PC-3 (cell line): ENCODE results near the gene DDX54. TPM values are rescaled to one million over a fixed set of nuclear protein-coding genes. Genes with fewer than 3 reads are reported as not detected.
A peak's percentile ranks its signal among the peaks of the same experiment; 100 is the strongest.

ENCODE experiments used
- ATAC-seq: fragments of 200-7000 bp; cut with Tn5 transposase; 2 replicates; pipeline ENCODE4 v1.9.1; 2020; ENCODE audit warnings: mild to moderate bottlenecking, moderate library complexity
- BruUV-seq: library from RNA; stranded (reverse); fragments of 400-500 nt; replicated peaks from 2 replicates; lab custom pipeline; 2021; lab: Mats Ljungman, UMichigan
- CTCF ChIA-PET: fragments of 300-600 bp; sonication (Branson Sonifier 250); formaldehyde crosslinking; loops from one replicate; lab custom pipeline; 2022; ENCODE audit warnings: antibody characterized with exemption; lab: Charles Lee
- POLR2A ChIA-PET: fragments of 300-600 bp; sonication (Branson Sonifier 250); formaldehyde crosslinking; loops from one replicate; lab custom pipeline; 2022; ENCODE audit warnings: antibody characterized with exemption; ENCODE audit not compliant: unreplicated experiment; lab: Charles Lee
- DNase-seq: peaks from one replicate; pipeline ENCODE4 v3.0.0-alpha.2; 2015
- H2AFZ ChIP-seq: fragments of 300-600 bp; sonication (generic); 2 replicates; pipeline ENCODE4 v1.6.0; 2016; ENCODE audit warnings: antibody characterized with exemption, low read length
- H3F3A ChIP-seq: fragments of 300-600 bp; sonication (generic); one replicate; pipeline ENCODE4 v1.6.0; 2017; ENCODE audit warnings: antibody characterized with exemption, low read length, control low read depth, mild to moderate bottlenecking; ENCODE audit not compliant: unreplicated experiment
- H3K27ac ChIP-seq: fragments of 300-600 bp; sonication (generic); 2 replicates; pipeline ENCODE4 v1.5.1; 2016; ENCODE audit warnings: mild to moderate bottlenecking, low read length
- H3K27me3 ChIP-seq: fragments of 300-600 bp; sonication (generic); 2 replicates; pipeline ENCODE4 v1.6.1; 2016; ENCODE audit warnings: low read length, mixed read lengths
- H3K36me3 ChIP-seq: fragments of 300-600 bp; sonication (generic); 2 replicates; pipeline ENCODE4 v1.6.1; 2016; ENCODE audit warnings: low read depth, mixed run types, low read length, mixed read lengths
- H3K4me1 ChIP-seq: fragments of 300-600 bp; sonication (generic); 2 replicates; pipeline ENCODE4 v1.5.1; 2016; ENCODE audit warnings: low read length; ENCODE audit not compliant: insufficient read depth
- H3K4me2 ChIP-seq: fragments of 300-600 bp; sonication (generic); 2 replicates; pipeline ENCODE4 v1.6.0; 2016; ENCODE audit warnings: low read length
- H3K4me3 ChIP-seq: fragments of 300-600 bp; sonication (generic); 2 replicates; pipeline ENCODE4 v1.5.1; 2016; ENCODE audit warnings: mild to moderate bottlenecking, low read length, mixed read lengths
- H3K79me2 ChIP-seq: fragments of 300-600 bp; sonication (generic); 2 replicates; pipeline ENCODE4 v1.6.1; 2017; ENCODE audit warnings: low read length, mixed read lengths
- H3K9ac ChIP-seq: fragments of 300-600 bp; sonication (generic); 2 replicates; pipeline ENCODE4 v1.6.0; 2016; ENCODE audit warnings: mild to moderate bottlenecking, low read length
- H3K9me2 ChIP-seq: fragments of 300-600 bp; sonication (generic); replicated peaks from 2 replicates; pipeline ENCODE4 v1.6.1; 2016; ENCODE audit warnings: mixed run types, low read length, mixed read lengths
- H3K9me3 ChIP-seq: fragments of 300-600 bp; sonication (generic); 2 replicates; pipeline ENCODE4 v1.6.1; 2016; ENCODE audit warnings: low read length, mixed read lengths
- H4K20me1 ChIP-seq: fragments of 300-600 bp; sonication (generic); 2 replicates; pipeline ENCODE4 v1.6.1; 2016; ENCODE audit warnings: low read length, mixed read lengths
- EZH2 ChIP-seq: fragments of 300-600 bp; sonication (generic); IDR thresholded peaks from one replicate; pipeline ENCODE4 v1.6.1; 2017; ENCODE audit warnings: antibody characterized with exemption, mild to moderate bottlenecking, low read length; ENCODE audit not compliant: unreplicated experiment
- EZH2phosphoT487 ChIP-seq: fragments of 300-600 bp; sonication (generic); IDR thresholded peaks from 2 replicates; pipeline ENCODE4 v1.6.1; 2018; ENCODE audit warnings: mild to moderate bottlenecking, antibody characterized with exemption, low read length, borderline replicate concordance
- intact Hi-C: fragments of 100-400 bp; cut with micrococcal nuclease; formaldehyde crosslinking; loops from 2 replicates; pipeline ENCODE4 v1.9.0; 2023
- total RNA-seq: library from RNA; depleted of rRNA; stranded (reverse); fragments of >200 nt; gene quantifications from 2 replicates; pipeline ENCODE4 v1.2.3, GENCODE V29; 2014
- TF ChIP-seq, protein P1 (sequence below): fragments of 300-600 bp; sonication (generic); conservative IDR thresholded peaks from 2 replicates; pipeline ENCODE4 v1.5.1; 2017; ENCODE audit warnings: antibody characterized with exemption, low read depth, mild to moderate bottlenecking, low read length

The DDX54 gene
- total RNA-seq, 1 experiment from 2014 or later: 158 TPM

DNA sequence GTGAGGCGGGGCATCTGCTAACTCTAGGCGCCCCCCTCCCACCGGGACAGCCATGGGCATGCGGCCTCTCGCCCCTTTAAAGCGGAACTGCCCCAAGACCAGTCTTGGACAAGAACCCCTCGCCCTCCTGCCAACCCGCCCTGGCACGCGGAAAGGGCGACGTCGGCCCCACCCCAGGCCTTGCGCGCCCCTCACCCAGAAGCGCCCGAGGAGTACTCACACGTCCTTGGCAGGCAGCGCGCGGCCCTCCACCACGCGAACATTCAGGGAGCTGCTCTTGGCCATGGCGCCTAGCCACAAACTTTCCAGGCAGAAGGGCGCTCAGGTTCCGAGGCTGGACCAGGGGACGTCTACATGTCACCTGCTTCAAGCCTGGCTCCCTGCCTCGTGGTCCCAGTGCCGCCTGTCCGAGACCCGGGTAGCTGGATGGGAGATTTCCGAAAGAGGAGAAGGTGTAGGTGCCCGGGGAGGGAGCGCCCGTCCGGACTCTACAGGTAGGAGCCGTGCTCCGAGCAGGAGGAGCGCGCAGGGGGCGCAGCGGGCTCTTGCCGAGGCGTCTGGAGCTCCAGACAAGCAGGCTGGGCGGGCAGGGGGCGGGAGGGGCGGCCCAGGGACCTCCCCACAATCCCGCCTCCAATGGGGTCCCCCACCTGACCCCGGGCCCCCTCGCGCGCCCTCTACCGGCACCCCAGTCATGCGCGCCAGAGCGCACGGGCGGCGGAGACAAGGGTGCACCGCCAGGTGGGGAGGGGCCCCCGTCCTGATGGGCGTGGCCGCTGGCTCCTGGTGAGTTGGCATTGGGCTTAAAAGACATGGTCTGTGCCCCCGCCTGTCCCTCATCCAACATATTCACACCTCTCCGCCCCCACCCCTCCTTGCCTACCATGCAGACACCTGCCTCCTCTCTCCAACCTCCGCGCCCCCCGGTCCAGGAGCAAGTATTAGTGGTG, 49.8 kb downstream of the DDX54 start, which contains the start of gene RASAL1:
Gene RASAL1 (minus strand): TSS at position 584 of the 950 bp plus-strand sequence. CDS start 299 bp downstream, at position 285.
- Histone ChIP-seq H3K27ac (no peak within 1 kb of the TSS), H3K4me3 (peak within 1 kb of the TSS; percentile 54; the same call in 1 of the 2 replicates), H3K9me2 (no peaks in the 10 kb centered on the region), H3K79me2 (no peaks in the 10 kb centered on the region), H3F3A (no peaks in the 10 kb centered on the region), H3K4me2 (peak within 1 kb of the TSS; percentile 66), H3K9me3 (no peaks in the 10 kb centered on the region), H3K9ac (no peak within 1 kb of the TSS), H2AFZ (peak within 1 kb of the TSS; percentile 77), H3K4me1 (no peaks in the 10 kb centered on the region), H3K36me3 (no peaks in the 10 kb centered on the region), H3K27me3 (0 out of 2 replicates have a peak, but pooled peaks cover 5% of the 10 kb centered on the region), H4K20me1 (no peaks in the 10 kb centered on the region)
- TF ChIP-seq EZH2: no peak
- TF ChIP-seq, protein P1, sequence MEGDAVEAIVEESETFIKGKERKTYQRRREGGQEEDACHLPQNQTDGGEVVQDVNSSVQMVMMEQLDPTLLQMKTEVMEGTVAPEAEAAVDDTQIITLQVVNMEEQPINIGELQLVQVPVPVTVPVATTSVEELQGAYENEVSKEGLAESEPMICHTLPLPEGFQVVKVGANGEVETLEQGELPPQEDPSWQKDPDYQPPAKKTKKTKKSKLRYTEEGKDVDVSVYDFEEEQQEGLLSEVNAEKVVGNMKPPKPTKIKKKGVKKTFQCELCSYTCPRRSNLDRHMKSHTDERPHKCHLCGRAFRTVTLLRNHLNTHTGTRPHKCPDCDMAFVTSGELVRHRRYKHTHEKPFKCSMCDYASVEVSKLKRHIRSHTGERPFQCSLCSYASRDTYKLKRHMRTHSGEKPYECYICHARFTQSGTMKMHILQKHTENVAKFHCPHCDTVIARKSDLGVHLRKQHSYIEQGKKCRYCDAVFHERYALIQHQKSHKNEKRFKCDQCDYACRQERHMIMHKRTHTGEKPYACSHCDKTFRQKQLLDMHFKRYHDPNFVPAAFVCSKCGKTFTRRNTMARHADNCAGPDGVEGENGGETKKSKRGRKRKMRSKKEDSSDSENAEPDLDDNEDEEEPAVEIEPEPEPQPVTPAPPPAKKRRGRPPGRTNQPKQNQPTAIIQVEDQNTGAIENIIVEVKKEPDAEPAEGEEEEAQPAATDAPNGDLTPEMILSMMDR: peak; percentile 48; the same call in 1 of the 2 replicates
- no peak for TF ChIP-seq EZH2phosphoT487
- no TSS peak for BruUV-seq
- ChIA-PET CTCF (no interaction called here), POLR2A (no interaction called here)
- peak; percentile 44 for DNase-seq
- intact Hi-C loops: no loop called here
- peak; percentile 50 for ATAC-seq

DNA sequence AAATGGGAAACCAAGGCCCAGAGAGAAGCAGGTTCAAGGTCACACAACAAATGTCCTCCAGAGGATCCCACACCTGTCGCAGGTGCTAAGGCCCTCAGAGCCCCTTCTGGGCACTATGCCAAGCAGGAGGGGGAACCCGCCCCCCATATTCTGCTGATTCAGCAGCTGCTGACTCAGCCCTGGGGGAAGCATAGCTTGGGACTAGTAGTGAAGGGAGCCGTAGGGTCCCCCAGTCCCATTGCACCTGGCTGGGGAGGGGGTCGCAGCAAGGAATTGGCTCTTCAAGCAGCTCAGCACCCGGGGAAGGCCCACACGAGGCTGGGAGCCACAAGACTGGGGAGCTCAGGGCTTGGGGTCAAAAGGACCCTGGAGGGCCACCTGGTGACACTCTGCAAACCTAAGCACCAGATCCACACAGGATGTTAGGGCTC, 50.7 kb downstream of the DDX54 start:
- H3K27ac ChIP-seq: no peak overlapping the region
- H3K4me2 ChIP-seq: no peak overlapping the region; the same call in 1 of the 2 replicates
- H3K4me3 ChIP-seq: peak overlapping the region; percentile 54; the same call in 1 of the 2 replicates

More for the DNA sequence above, 50.7 kb downstream of the DDX54 start:
- Histone ChIP-seq H3K27me3 (0 out of 2 replicates have a peak, but pooled peaks cover 5% of the 10 kb centered on the region), H3F3A (no peaks in the 10 kb centered on the region), H3K79me2 (no peaks in the 10 kb centered on the region), H3K9me2 (no peaks in the 10 kb centered on the region), H3K9me3 (no peaks in the 10 kb centered on the region), H3K4me1 (no peaks in the 10 kb centered on the region), H3K36me3 (no peaks in the 10 kb centered on the region), H2AFZ (no peak overlapping the region), H3K9ac (no peak overlapping the region), H4K20me1 (no peaks in the 10 kb centered on the region)
- no peak for TF ChIP-seq EZH2phosphoT487
- TF ChIP-seq, protein P1: no peak
- no peak for TF ChIP-seq EZH2
- no TSS peak for BruUV-seq
- ChIA-PET POLR2A (no interaction called here), CTCF (no interaction called here)
- no peak for DNase-seq
- intact Hi-C loops: no loop called here
- ATAC-seq: no peak
